Epidermal melanocyte (primary cell): ENCODE results near the gene AKAP13.
"Not testable (repeated sequence)": the region's sequence is repeated elsewhere in the genome, so short reads cannot be mapped to it uniquely, and the experiment has no call there.

Experiments used
- DNase-seq: peaks from one replicate; pipeline ENCODE4 v3.0.0; 2011; ENCODE audit warnings: low spot score; ENCODE audit not compliant: insufficient read length

AKAP13 gene

DNA sequence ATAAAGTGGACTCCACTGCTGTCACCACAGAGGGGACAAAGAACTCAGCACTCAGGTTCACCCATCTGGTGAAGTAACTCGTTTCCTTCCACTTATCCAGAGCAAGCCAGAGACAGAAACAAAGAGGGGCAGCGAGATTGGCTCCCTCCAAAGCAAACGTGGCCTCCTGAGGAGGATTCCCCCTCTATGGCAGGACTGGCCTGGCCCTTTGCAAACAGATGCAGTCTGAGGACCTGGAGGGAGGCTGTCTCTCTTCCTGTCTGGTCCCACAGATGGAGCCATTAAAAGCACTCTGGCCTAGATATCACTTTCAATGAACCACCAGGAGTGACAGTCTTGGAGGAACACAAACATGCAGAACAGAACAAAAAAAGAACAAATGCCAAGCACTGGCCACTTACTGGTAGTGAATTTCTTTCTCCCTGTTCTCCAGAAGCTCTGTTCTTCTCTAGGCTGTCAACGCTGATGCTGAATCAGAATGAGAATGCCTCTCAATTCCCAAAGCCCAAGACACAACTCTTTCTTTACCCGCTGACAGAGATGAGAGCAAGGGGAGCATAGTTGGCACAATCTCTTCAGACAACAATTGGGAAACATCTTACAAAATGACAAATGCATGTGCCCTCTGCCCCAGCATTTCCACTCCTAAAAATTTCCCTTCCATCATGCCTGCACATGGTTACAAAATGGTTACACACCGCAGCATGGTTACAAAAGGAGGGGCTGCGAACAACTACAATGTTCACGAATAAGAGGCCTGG is 400.0 kb downstream of the AKAP13 start:
- DNase-seq, result no peak

DNA sequence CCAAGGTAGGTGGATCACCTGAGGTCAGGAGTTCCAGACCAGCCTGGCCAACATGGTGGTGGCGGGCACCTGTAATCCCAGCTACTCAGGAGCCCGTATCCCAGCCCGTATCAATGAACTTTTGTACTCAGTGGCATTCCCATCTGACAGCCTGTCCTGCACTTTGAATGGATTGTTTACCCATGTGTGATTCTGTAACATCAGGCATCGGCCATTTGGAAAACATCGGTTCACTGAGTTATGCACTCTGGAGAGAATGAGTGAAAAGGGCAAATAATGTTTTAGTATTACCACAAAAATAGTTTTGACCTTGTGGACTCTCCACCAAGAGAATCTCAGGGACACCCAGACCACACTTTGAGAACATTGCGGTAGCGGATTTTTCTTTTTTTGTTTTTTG is 400.7 kb downstream of the AKAP13 start:
- no peak for DNase-seq

DNA sequence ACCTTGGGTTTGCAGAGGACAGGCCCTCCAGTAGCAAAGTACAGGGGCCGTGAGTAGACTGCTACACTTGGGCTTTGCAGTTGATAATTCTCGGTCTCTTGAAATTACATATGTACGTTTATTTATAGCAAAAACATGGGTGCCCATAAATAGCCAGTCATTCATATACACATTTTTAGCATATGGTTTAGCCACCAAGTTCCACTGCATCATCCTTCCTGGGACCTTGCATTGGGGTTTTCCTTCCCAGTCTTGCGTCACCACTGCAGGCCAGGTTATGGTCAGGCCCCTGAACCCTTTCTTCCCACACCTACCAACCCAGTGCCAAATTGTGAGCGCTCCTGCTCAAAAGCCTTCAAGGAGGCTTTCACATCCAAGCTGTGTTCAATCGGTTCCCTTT is 401.7 kb downstream of the AKAP13 start:
- DNase-seq, result no peak

DNA sequence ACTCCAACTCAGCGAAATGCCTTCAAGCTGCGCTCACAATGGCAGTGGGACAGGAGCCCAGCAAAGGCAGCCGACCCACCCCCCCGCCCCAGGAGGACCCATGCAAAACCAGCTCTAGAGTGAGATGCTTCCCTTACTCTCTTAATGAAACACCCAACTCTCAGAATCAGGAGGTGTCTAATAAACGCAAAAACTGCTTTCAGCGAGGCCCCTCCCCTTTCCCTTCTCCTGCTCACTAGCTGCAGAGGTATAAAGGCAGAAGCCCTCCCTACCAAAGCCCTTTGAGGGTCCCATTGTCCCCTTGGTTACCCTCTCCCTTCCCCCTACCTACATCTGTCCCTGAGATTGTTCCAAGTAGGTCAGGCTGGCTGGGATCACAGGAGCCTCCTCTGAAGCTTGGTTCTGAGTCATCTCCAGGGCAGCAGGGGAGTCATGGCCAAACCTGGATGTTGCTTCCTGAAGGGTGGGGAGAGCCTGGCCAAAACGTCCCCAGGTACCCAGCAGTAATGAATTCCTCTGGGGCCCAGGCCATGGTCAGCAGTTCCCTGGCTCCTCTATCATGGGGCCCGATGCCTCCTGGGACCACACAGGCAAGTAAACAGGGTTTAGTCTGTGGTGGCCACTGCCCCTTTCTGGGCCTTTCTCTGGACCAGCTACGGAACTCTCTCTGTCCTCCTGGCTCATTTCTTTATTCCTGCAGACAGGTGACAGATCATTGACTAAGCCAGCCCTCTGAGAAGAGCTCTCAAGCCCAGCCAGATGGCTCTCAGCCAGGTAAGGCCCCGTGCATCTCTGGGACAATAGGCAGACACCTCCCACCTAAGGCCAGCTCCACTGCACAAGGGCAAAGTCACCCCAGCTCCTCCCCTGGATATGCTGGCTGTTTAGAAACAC is 405.7 kb downstream of the AKAP13 start:
- DNase-seq, result no peak

DNA sequence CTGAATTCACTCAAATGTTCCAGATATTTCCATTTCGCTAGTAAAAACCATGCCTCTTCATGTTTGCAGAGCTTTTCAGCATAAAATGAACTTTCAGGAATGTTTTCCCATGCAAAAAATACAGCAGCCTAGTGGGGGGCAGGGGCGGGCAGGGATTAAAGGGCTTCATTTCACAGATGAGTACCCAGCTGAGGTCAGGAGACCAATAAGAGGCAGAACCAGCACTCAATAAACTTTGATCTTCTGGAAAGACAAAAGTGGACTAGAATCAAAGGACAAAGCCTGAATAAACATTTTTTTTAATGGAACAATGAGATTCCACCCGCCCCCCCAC is 406.3 kb downstream of the AKAP13 start:
- DNase-seq, result no peak

DNA sequence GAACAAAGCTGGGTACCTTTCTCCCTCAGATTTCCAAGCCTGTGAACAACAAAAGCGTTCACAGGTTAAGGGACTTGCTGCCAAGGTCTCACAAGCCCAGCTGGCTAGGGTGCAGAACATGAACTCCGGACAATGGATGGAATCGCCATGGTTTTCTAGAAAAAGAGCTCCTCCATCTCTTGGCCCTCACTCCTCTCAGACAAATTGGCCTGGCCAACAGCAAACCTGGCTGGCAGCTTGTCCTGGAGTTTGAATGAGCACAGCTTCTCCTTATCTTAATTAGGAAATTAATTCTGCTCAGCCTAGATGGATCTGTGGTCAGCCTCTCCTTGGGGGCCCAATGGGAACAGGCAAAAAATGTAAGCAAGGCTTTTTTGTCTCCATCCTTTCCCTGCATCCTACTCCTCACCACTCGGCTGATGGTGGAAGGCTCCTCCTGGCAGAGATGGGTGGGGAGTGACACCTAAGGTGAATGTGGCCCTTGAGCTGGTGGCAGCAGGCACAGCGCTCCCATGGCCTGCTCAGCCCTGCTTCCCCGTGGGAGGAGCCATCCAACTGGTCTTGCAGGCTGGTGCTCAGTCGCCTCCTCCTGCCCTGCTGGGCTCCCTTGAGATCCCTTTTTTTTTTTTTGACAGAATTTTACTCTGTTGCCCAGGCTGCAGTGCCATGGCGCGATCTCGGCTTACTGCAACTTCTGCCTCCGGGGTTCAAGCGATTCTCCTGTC is 408.5 kb downstream of the AKAP13 start:
- DNase-seq, result no peak

DNA sequence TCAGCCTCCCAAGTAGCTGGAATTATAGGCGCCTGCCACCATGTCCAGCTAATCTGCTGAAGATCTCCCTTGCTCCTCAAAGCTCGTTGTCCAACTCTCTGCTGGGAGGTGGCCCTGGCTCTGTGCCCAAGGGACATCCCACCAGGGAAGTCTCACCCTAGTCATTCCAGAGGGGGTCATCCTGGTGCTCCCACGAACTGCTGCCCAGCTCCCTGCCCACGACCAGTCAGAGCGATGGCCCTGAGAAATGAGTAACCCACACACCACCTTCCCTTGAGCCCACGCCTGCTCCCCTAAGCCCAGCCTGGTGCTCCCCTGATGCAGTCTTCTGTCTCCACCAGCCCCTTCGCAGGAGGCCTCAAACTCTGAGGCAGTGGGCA is 409.1 kb downstream of the AKAP13 start:
- DNase-seq, result no peak

DNA sequence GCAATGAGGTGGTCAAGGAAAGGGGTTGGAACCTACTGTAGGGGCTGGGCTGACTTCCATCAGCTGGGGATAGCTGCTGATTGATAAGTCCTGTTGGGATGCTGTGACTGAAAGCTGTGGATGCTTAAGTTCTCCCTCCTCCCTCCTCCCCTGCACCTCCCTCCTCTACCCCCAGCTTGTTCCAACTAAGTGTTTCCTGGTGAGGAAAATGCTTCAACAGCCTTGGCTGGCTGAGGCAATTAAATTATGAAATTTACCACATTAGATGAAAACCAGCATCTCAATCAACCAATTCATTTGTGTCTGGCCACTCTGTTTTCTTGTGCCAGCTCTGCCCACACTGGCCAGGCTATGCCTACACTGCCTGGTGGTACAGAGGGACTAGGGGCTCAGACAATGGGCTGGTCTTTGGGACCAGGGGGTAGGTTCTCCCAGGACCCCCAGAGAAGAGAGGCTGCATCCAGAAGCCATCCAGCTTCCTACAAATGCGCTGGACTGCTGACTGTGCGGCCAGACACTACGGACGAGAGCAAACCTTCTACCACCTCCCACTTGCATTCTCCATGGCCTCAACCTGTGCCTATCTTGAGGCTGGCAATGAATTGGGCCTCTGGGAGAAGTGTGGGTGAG is 411.8 kb downstream of the AKAP13 start:
- DNase-seq, result no peak

DNA sequence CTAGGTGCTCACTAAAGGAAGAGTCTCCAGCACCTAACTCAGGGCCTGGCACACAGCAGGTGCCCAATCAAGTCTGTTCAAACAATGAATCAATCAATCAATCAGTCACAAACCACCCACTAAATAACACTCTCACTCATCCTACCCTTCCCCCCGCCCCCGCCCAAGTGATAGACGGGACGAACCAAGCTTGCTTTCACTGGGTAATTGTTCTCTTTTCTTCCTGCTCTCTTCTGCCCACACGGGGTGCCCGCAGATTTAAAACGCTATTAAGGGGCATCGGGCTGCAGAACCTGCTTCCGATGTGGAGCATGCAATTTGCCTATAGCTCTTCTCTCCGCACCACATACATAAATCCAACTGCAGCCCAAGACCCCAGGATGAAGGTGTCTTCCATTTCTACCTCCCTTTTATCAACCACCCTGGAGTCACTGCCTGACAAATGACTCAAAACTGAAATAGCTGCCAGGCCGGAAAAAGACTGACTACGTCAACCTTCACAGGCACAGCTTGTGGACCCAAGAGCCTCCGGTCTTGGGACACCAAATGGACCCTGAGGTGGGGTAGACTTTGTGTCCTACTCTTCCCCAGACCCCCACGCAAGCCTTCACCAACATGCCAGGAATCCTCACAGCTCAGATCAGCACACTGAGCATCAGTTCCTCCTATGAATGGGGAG is 412.6 kb downstream of the AKAP13 start:
- DNase-seq, result no peak

DNA sequence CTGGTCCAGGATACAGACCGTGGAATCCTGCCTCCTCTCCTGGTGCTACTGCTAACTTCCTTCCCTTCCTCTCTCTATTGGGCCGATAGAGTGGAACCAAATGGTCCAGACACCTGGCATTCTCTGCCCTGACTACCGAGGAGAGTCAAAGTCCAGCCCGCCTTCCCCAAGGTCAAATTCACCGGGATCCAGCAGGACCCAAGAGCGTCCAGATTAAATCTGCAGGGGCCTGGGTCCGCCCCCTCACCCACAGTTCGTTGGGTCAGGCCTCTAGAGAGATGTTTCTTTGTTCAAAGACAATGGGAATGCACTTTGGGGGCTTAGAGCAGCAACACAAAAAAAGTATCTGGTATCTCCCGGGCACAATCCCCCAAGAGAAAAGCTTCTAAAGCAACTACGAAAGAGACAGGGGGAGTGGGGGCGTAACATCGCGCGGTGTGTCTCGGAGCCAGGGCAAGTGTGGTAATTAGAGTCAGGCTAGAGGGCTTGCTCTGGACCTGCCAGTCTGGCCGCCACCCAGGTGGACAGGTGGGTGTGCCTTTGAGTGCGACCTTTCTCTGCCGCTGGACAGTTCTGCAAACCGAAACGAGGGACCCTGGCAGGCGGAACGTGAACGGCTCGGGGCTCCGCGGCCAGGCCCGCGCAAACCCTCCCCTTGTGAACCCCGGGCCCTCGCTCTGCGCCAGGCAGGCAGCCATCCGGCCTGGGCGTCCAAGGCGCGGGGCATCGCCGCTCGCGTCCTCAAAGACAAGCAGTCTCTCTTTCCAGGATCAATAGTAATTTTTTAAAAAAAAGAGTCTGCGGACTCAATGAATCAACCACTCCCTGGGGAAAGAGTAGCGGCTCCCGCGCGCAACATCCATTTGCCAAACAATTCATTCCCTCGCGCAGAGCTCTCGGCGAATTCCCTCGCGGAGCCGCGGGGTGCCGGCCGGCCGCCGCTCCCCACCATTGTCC is 413.5 kb downstream of the AKAP13 start:
- DNase-seq, result no peak

DNA sequence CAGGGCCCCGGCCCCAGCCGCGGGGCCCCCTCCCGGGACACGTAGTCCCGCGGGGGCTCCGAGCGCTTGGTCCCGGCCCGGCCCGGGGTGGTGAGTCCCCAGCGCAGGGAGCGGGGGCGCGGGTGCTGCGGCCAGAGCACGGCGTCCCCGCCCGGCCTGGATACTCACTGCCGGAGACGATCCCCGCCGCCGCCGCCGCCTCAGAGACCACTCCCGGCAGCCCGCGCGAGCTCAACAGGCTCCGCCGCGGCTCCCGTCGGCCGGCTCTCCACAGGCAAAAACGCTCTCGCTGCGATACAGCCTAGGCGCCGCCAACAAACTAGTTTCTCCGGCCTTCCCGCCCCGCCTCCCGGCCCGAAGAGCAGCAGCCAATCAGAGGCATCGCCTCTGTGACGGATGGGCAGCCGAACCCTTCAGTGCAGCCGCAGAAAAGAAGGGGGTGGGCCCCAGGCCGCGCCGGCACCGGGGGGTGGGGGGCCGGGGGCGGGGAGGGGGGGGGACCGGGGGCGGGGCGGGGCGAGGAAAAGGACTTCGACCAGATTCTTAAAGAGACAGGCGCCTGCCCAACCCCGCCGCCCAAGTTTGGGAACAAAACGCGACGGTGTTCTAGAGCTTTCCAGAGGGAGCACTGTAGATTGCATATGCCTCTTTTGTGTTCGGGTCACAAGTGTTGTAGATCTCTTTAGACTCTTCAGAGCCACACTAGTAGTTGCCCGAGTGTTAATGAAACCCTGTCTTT is 414.4 kb downstream of the AKAP13 start, which contains the start of gene KLHL25:
TSS of gene KLHL25 (minus strand) at position 328 of the 739 bp plus-strand sequence. CDS start 25,115 bp downstream, outside the sequence.
- peak; percentile 95 for DNase-seq

DNA sequence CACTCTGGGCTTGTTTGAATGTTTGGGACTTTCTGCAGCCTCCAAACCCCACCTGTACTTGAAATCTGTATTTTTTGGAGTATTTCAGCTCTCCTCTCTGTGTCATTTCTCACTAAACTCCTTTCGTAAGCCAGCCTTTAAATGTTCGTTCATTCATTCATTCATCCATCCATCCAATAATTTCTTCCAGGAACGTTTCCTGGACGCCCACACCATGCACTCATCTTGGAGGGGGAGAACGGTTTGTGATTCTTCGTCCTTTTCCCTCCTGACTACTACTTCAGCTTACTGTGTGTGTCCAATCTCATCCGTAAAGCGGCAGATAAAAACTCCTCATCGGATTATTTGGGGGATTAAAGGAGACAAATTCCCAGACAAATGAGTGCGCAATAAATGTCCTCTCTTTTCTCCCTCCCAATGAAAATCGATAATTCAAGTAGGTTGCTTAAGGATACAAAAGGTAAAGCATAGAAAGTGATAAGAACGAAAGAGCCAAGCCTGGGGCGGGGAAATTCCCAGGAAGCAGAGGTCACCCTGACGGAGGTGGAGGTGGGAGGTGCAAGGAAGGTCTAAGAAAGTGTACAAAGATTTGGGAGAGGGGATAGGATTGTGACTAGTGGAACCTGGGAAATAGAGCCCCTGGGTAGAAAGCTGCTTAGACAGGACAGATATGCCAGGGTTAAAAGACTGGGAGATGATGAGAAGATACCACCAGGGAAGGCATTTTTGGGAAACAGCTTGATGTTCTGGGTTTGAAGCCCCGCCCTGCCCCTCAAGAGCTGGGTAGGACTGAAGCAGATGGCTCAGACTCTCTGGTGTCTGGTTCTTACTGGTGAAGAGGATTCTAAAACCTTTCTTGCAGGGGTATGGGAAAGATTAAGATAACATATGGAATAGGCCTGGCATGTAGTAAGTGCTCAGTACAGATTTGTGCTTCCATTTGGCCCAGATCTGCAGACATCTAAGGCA is 415.2 kb downstream of the AKAP13 start:
- DNase-seq, result no peak

DNA sequence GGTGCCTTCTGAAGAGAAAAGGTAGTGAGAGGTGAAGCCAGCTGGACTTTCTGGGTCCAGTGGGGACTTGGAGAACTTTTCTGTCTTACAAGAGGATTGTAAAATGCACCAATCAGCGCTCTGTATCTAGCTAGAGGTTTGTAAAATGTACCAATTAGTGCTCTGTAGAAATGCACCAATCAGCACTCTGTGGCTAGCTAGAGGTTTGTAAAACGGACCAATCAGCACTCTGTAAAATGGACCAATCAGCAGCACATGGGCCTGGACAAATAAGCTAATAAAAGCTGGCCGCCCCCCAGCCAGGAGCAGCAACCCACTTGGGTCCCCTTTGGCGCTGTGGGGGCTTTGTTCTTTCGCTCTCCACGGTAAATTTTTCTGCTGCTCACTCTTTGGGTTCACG is 416.0 kb downstream of the AKAP13 start:
- not testable (repeated sequence) for DNase-seq
